Cardiac muscle cell (in vitro differentiated cells and primary cell): ENCODE measurements around the gene TRDN. TPM values are rescaled to one million over a fixed set of nuclear protein-coding genes. Genes with fewer than 3 reads are reported as not detected.
"Not testable (repeated sequence)": the region's sequence is repeated elsewhere in the genome, so short reads cannot be mapped to it uniquely, and the experiment has no call there.

ENCODE experiments used
- DNase-seq, 2 donors: peaks; one replicate each; pipeline versions ENCODE4 v3.0.0 to v3.0.0-alpha.2; 2010 to 2017; ENCODE audit warnings: low read depth in 1 of 2, low spot score in 1 of 2
- H3K27ac ChIP-seq: fragments of 200-600 bp; sonication (generic); 2 replicates; pipeline ENCODE4 v1.5.1; 2016
- H3K27me3 ChIP-seq: fragments of 200-600 bp; sonication (generic); 2 replicates; pipeline ENCODE4 v1.6.0; 2016; ENCODE audit warnings: control low read depth
- H3K36me3 ChIP-seq: fragments of 200-600 bp; sonication (generic); 2 replicates; pipeline ENCODE4 v1.5.1; 2016; ENCODE audit warnings: control low read depth
- H3K4me1 ChIP-seq: fragments of 200-600 bp; sonication (generic); 2 replicates; pipeline ENCODE4 v1.8.1; 2017; ENCODE audit warnings: low read depth, mild to moderate bottlenecking, mixed run types
- H3K4me3 ChIP-seq: fragments of 200-600 bp; sonication (generic); 2 replicates; pipeline ENCODE4 v1.5.1; 2016; ENCODE audit warnings: mild to moderate bottlenecking
- H3K9me3 ChIP-seq: fragments of 200-600 bp; sonication (generic); 2 replicates; pipeline ENCODE4 v1.5.1; 2017; ENCODE audit warnings: low read depth, mild to moderate bottlenecking, control low read depth
- CTCF ChIP-seq: IDR thresholded peaks from 2 replicates; pipeline ENCODE4 v1.5.1; 2012; ENCODE audit warnings: low read depth, mild to moderate bottlenecking, low read length
- polyA plus RNA-seq: library from polyadenylated mRNA; unstranded; fragments of >200 nt; fragmentation: Nextera tagmentation; extraction: Ambion mirVana; gene quantifications from 2 replicates; pipeline ENCODE4 v1.2.1, GENCODE V29; 2016
- total RNA-seq: library from RNA; depleted of rRNA; stranded (reverse); fragments of >200 nt; gene quantifications from 2 replicates; pipeline ENCODE4 v1.2.3, GENCODE V29; 2016

The TRDN gene
- total and polyA plus RNA-seq, 2 experiments from 2014 or later = 58.0 to 200 TPM

DNA sequence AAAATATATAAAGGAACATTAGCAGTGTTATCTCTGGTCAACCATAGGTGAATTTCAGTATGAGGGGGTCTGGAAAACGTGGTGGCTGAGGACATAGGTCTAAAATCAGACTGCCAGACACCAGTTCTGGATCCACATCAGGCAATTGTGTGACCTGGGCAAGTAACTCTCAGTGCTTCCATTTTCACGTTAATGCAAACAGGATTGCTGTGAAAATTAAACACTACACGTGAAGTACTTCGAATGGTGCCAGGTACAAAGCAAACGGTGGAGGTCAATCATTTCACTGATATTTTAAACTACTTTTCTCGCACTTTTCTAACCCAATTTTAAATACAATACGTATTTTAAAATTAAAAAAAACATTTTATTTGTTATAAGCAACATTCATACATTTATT is 315.7 kb downstream of the TRDN start:
- TF ChIP-seq CTCF = no peak
- Histone ChIP-seq H3K27me3 (no peaks in the 10 kb centered on the region), H3K4me1 (no peaks in the 10 kb centered on the region)

DNA sequence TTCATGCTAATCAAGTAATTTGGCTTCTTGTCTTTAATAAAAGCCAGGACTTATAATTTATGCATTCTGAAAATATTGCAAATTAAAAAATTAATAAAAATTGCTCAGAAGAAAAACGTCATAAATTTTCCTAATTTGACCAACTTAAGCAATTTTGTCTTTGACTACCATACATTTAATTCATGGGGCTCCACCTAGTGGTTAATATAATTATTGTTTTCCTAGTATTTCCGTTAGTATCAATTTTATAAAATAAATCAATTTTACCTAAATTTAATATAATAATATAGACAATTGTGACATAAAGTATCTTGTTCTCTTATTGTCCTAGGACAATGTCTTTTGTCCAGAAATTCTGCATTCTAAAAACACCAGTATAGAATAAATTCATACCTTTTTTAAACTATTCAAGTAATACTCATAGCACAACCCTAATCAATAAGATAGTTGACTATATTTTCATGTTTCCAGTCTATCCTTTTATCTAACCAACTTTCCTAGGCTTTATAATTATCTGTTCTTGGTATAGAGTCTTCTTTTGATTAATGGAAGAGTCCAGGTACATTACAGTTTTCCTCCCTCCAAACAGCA is 319.9 kb downstream of the TRDN start:
- Histone ChIP-seq H3K4me1 (no peaks in the 10 kb centered on the region), H3K27me3 (no peaks in the 10 kb centered on the region), H3K9me3 (no peaks in the 10 kb centered on the region), H3K4me3 (no peak overlapping the region), H3K36me3 (no peaks in the 10 kb centered on the region), H3K27ac (no peak overlapping the region)
- peak; percentile 32 for TF ChIP-seq CTCF
- peak; percentile 15 to 43 for DNase-seq

More for the DNA sequence above, 315.7 kb downstream of the TRDN start:
- no peaks in the 10 kb centered on the region for H3K9me3 ChIP-seq
- no peaks in the 10 kb centered on the region for H3K36me3 ChIP-seq
- H3K4me3 ChIP-seq = no peak overlapping the region
- H3K27ac ChIP-seq = no peak overlapping the region
- no peak for DNase-seq

- H3K9me3 ChIP-seq, H3K27ac ChIP-seq, H3K4me3 ChIP-seq, H3K36me3 ChIP-seq, DNase-seq, H3K4me1 ChIP-seq, H3K27me3 ChIP-seq: not testable (repeated sequence)
Observed at GRCh38 chr6:123314459-123314858, 322.3 kb downstream of the TRDN start.

DNA sequence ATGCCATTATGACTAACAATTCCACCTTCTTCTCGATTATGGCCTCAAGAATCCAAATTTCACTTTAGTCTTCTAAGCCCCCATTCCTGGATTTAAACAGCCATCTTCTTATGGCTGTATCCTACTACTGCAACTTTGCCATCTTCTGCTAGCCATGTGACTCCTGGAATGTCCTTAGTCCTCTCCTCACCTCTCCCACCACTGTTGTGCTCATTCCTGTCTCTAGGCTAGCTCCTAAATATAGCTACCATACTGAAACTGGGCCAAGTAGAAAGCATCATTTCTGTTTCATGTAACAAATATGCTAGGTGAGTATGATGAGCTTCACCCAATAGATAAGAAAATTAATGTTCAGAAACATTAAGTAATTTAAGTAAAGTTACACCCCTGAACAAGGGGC is 327.6 kb downstream of the TRDN start:
- H3K4me1 ChIP-seq = peaks cover 38% of the 10 kb centered on the region
- H3K4me3 ChIP-seq = no peak overlapping the region
- no peaks in the 10 kb centered on the region for H3K9me3 ChIP-seq
- H3K27me3 ChIP-seq = no peaks in the 10 kb centered on the region
- TF ChIP-seq CTCF = no peak
- peak in 1 of 2 donors; percentile 5 for DNase-seq
- no peak overlapping the region for H3K27ac ChIP-seq
- peaks cover 3% of the 10 kb centered on the region for H3K36me3 ChIP-seq

DNA sequence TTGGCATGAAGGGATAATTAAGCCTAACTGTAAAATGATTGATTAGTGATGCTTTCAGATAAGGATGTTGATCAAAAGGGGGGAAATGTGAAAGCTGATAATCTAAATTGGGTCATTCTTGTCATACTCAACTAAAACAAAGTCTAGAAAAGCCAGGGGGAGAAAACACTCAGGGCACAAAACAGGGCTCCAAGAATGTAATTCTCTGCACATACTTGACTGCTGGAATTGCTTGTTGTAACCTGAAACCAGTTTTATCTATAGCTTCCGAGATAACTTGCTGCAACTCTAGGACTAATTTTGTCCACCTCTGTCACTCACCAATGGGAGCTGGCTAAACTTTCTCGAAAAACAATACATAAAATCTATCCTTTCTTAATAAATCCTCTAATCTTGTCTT is 330.4 kb downstream of the TRDN start:
- Histone ChIP-seq H3K4me3 (no peak overlapping the region), H3K9me3 (no peaks in the 10 kb centered on the region), H3K36me3 (peaks cover 3% of the 10 kb centered on the region), H3K27ac (peak overlapping the region; percentile 97), H3K27me3 (no peaks in the 10 kb centered on the region), H3K4me1 (peaks cover 38% of the 10 kb centered on the region)
- TF ChIP-seq CTCF = no peak
- DNase-seq = peak in 1 of 2 donors; percentile 80

DNA sequence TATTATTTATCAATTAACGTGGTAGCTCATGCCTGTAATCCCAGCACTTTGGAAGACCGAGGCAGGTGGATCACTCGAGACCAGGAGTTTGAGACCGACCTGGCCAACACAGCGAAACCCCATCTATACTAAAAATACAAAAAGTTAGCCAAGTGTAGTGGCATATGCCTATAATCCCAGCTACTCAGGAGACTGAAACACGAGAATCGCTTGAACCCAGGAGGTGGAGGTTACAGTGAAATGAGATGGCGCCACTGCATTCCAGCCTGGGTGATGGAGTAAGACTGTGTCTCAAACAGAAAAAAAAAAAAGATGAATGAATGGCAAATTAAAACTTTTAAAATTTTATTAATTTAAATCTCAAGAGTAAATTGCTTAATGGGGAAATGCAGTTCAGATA is 341.1 kb downstream of the TRDN start:
- no peak for DNase-seq
- no peaks in the 10 kb centered on the region for H3K9me3 ChIP-seq
- H3K27me3 ChIP-seq = no peaks in the 10 kb centered on the region
- no peaks in the 10 kb centered on the region for H3K4me1 ChIP-seq
- TF ChIP-seq CTCF = no peak
- no peaks in the 10 kb centered on the region for H3K36me3 ChIP-seq
- no peak overlapping the region for H3K4me3 ChIP-seq
- no peak overlapping the region for H3K27ac ChIP-seq
